ENCODE measurements around the gene SYDE2.
"Not testable (repeated sequence)": the region's sequence is repeated elsewhere in the genome, so short reads cannot be mapped to it uniquely, and the experiment has no call there.

SYDE2 gene

GRCh38 chr1:85200463-85201339 lies at the start of gene SYDE2:
Gene SYDE2 (minus strand): TSS chr1:85201016. CDS start chr1:85200996, 20 bp downstream.
- peak in 45 of 58 donors; percentile 17 to 66 (median 40) for DNase-seq

GRCh38 chr1:85249042-85249441 lies 48.2 kb upstream of the SYDE2 start:
- not testable (repeated sequence) for DNase-seq

GRCh38 chr1:85245891-85246290 lies 45.1 kb upstream of the SYDE2 start:
- DNase-seq = no peak

- DNase-seq = no peak
Observed at GRCh38 chr1:85245456-85245855, 44.6 kb upstream of the SYDE2 start.

GRCh38 chr1:85244271-85245061 lies 43.6 kb upstream of the SYDE2 start:
- no peak for DNase-seq

GRCh38 chr1:85243372-85243771 lies 42.6 kb upstream of the SYDE2 start:
- no peak for DNase-seq

- no peak for DNase-seq
Observed at GRCh38 chr1:85240643-85241042, 39.8 kb upstream of the SYDE2 start.

GRCh38 chr1:85240174-85240601 lies 39.4 kb upstream of the SYDE2 start:
- peak in 1 of 58 donors; percentile 5 for DNase-seq

GRCh38 chr1:85237613-85238012 lies 36.8 kb upstream of the SYDE2 start:
- DNase-seq = no peak

GRCh38 chr1:85230305-85230977 lies 29.6 kb upstream of the SYDE2 start:
- DNase-seq = no peak

GRCh38 chr1:85229574-85230097 lies 28.8 kb upstream of the SYDE2 start:
- no peak for DNase-seq

GRCh38 chr1:85228972-85229371 lies 28.2 kb upstream of the SYDE2 start:
- no peak for DNase-seq

GRCh38 chr1:85225624-85226380 lies 25.0 kb upstream of the SYDE2 start:
- no peak for DNase-seq

GRCh38 chr1:85224734-85225623 lies 24.2 kb upstream of the SYDE2 start:
- no peak for DNase-seq

- no peak for DNase-seq
Observed at GRCh38 chr1:85224295-85224694, 23.5 kb upstream of the SYDE2 start.

- no peak for DNase-seq
Observed at GRCh38 chr1:85223334-85223733, 22.5 kb upstream of the SYDE2 start.

GRCh38 chr1:85220756-85221201 lies 20.0 kb upstream of the SYDE2 start:
- DNase-seq = no peak

GRCh38 chr1:85219853-85220610 lies 19.2 kb upstream of the SYDE2 start:
- no peak for DNase-seq

GRCh38 chr1:85216697-85217096 lies 15.9 kb upstream of the SYDE2 start:
- no peak for DNase-seq
